GM19395 (cell line): ENCODE data around the gene EVX1.

Experiments used
- ATAC-seq: cut with Tn5 transposase; IDR thresholded peaks from one replicate; pipeline ENCODE4 v1.9.1; 2021; ENCODE audit warnings: mild to moderate bottlenecking, moderate library complexity; ENCODE audit not compliant: unreplicated experiment

EVX1 gene

GRCh38 chr7:27248427-27248806 lies 5.8 kb downstream of the EVX1 start:
- ATAC-seq = no peak

GRCh38 chr7:27248911-27249723 lies 6.5 kb downstream of the EVX1 start:
- no peak for ATAC-seq

GRCh38 chr7:27249724-27250556 lies 7.3 kb downstream of the EVX1 start:
- ATAC-seq = no peak

GRCh38 chr7:27250557-27251070 lies 8.0 kb downstream of the EVX1 start:
- ATAC-seq = no peak

GRCh38 chr7:27251136-27251651 lies 8.6 kb downstream of the EVX1 start:
- no peak for ATAC-seq

- ATAC-seq = no peak
These were observed 9.3 kb downstream of the EVX1 start for GRCh38 chr7:27251652-27252590.

- no peak for ATAC-seq
These were observed 12.0 kb downstream of the EVX1 start for GRCh38 chr7:27254625-27255024.

- ATAC-seq = no peak
These were observed 17.6 kb downstream of the EVX1 start for GRCh38 chr7:27260211-27260610.

- no peak for ATAC-seq
These were observed 19.5 kb downstream of the EVX1 start for GRCh38 chr7:27262121-27262520.

- no peak for ATAC-seq
These were observed 21.2 kb downstream of the EVX1 start for GRCh38 chr7:27263781-27264180.

- no peak for ATAC-seq
These were observed 26.9 kb downstream of the EVX1 start for GRCh38 chr7:27269455-27269854.

- ATAC-seq = no peak
These were observed 28.8 kb downstream of the EVX1 start for GRCh38 chr7:27271384-27271783.

- no peak for ATAC-seq
These were observed 35.0 kb downstream of the EVX1 start for GRCh38 chr7:27277628-27278027.

GRCh38 chr7:27283558-27283957 lies 41.0 kb downstream of the EVX1 start:
- ATAC-seq = no peak

- no peak for ATAC-seq
These were observed 52.6 kb downstream of the EVX1 start for GRCh38 chr7:27295236-27295635.

GRCh38 chr7:27297356-27297755 lies 54.8 kb downstream of the EVX1 start:
- ATAC-seq = no peak
